MG63 (cell line): ENCODE results near the gene ANXA3. TPM values are rescaled to one million over a fixed set of nuclear protein-coding genes. Genes with fewer than 3 reads are reported as not detected.

ENCODE experiments used
- DNase-seq: peaks from one replicate; pipeline ENCODE4 v3.0.0-alpha.2; 2020
- H3K27me3 ChIP-seq: fragments of 250-450 bp; sonication (Bioruptor Pico); 2 replicates; pipeline ENCODE4 v1.5.1; 2020; ENCODE audit warnings: mild to moderate bottlenecking, moderate library complexity
- H3K36me3 ChIP-seq: fragments of 250-450 bp; sonication (Bioruptor Pico); 2 replicates; pipeline ENCODE4 v1.5.1; 2020; ENCODE audit warnings: mild to moderate bottlenecking, moderate library complexity
- H3K4me3 ChIP-seq: fragments of 250-450 bp; sonication (Bioruptor Pico); 2 replicates; pipeline ENCODE4 v1.5.1; 2020; ENCODE audit warnings: mild to moderate bottlenecking, moderate library complexity
- H3K9me3 ChIP-seq: fragments of 250-450 bp; sonication (Bioruptor Pico); 2 replicates; pipeline ENCODE4 v1.5.1; 2020; ENCODE audit warnings: mild to moderate bottlenecking, moderate library complexity
- total RNA-seq: library from RNA; depleted of rRNA; stranded (reverse); fragments of >200 nt; shearing (Covaris generic); gene quantifications from 2 replicates; pipeline ENCODE4 v1.2.3, GENCODE V29; 2014; ENCODE audit warnings: low replicate concordance

The ANXA3 gene
- total RNA-seq, 1 experiment from 2014 or later: 10.8 TPM

DNA sequence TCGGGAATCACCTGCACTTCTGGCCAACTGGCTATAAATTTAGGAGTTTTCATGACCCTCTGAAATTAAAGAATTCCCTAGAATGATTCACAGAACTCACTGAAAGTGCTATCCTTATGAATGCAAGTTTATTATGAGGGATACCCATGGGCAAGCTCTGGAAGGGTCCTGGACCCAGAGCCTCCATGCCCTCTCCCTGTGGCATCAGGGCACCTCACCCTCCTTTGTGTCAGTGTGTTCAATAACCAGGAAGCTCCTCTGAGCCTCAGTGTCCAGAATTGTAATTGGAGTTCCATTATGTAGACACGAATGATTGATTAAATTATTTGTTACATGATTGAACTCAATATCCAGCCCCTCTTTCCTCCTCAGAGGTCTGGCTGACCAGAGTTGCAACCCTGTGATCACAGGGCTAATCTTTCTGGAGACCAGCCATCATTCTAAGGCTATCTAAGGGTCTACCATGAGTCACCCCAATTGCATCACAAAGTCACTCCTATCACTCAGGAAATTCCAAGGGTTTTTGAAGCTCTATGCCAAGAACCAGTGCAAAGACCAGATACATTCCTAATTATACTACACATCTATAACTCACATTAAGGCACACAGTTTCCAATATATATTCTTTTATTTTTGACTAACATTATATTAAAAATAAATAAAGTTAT is 8.9 kb downstream of the ANXA3 start:
- DNase-seq: peak; percentile 24
- no peak overlapping the region for H3K4me3 ChIP-seq
- no peaks in the 10 kb centered on the region for H3K27me3 ChIP-seq
- H3K9me3 ChIP-seq: no peaks in the 10 kb centered on the region
- H3K36me3 ChIP-seq: no peaks in the 10 kb centered on the region

DNA sequence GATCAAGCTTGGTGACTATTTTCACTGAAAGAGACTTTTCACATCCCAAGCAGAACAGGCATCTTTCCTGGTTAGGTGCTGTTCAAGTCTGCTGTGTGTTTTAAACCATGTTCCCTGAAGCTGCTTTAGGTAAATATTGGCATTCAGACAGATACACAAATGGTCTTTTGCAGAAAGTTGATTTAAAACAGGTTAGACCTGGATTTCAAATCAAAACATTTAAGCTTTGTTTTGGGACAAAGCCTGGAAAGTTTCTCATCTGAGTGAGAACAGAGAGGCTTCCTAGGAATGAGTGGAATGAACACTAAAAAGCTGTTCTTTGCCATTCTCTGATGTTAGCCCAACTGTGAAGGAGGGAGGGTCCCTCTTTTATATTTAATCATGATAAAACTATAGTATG is 10.1 kb downstream of the ANXA3 start:
- no peaks in the 10 kb centered on the region for H3K36me3 ChIP-seq
- H3K27me3 ChIP-seq: no peaks in the 10 kb centered on the region
- no peak overlapping the region for H3K4me3 ChIP-seq
- no peak for DNase-seq
- no peaks in the 10 kb centered on the region for H3K9me3 ChIP-seq

DNA sequence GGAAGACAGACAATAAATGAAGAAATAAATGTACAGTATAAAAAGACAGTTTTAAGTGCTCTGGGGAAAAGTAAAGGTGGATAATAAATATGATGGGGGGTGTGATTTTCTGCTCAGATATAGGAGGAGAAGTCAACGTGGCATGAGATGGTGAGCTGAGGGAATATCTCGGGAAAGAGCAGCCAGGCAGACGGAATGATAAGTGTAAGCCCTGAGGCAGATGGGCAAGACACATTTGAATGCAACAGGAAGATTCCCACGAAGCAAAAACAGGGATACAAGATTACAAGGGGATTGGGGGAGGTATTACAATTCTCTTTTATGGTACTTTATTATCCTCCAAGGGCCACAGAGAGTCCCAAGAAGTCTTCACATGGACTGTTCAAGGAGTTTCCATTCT is 11.1 kb downstream of the ANXA3 start:
- no peaks in the 10 kb centered on the region for H3K9me3 ChIP-seq
- DNase-seq: no peak
- H3K36me3 ChIP-seq: no peaks in the 10 kb centered on the region
- no peak overlapping the region for H3K4me3 ChIP-seq
- H3K27me3 ChIP-seq: no peaks in the 10 kb centered on the region

DNA sequence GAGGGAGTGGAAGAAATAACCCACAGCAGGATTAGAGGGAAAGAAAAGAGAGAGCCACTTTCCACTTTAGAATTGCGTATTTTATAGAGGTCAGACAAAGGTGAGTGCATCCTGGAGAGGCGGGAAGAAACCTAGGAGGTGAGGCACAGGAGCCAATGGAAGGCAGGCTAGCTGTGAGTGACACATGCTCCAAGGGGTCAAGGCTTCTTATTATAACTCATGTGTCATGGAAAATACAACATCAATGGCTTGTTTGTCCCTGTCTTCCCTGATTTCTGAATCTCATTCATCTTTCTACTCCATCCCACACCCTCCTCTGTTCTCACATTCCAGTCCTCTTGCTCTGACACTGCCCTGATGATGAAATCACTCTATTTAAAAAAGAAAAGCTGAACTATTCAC is 14.4 kb downstream of the ANXA3 start:
- no peak for DNase-seq
- Histone ChIP-seq H3K27me3 (no peaks in the 10 kb centered on the region), H3K4me3 (no peak overlapping the region), H3K9me3 (no peaks in the 10 kb centered on the region), H3K36me3 (no peaks in the 10 kb centered on the region)

GRCh38 chr4:78566834-78567499 is 15.4 kb downstream of the ANXA3 start:
- H3K4me3 ChIP-seq: no peak overlapping the region
- no peaks in the 10 kb centered on the region for H3K9me3 ChIP-seq
- H3K27me3 ChIP-seq: no peaks in the 10 kb centered on the region
- no peaks in the 10 kb centered on the region for H3K36me3 ChIP-seq
- DNase-seq: no peak

- Histone ChIP-seq H3K9me3 (no peaks in the 10 kb centered on the region), H3K36me3 (no peaks in the 10 kb centered on the region), H3K27me3 (no peaks in the 10 kb centered on the region), H3K4me3 (no peak overlapping the region)
- no peak for DNase-seq
These were observed 16.0 kb downstream of the ANXA3 start for GRCh38 chr4:78567500-78568060.

DNA sequence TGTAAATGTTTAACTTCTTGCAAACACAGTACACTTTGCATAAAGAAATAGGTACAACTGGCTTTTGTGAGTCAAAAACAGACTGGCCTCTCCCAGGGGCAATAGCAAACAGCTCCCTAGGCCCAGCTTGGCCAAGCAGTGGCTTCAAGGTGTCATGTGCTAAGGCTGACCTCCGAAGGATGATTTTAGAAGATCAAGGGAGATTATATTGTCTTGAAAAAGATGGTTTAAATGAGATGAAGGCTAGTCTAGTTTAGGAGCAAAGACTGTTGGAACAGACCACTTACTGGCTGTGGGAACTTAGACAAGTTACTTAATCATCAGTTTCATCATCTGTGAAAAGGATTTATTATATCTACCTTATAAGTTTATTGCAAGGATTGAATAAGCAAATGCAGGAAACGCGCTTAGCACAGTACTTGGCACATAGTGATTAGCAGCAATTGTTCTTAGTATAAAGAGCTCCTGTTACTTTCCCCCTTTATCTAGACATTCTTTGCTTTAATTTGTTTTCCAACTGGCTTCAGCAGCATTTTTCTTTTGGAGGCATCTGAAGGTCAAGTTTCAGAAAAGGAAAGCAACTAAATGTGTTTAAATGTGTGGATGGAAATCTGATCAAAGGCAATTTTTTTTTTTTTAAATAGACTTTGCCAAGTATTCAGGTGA is 17.2 kb downstream of the ANXA3 start:
- Histone ChIP-seq H3K9me3 (no peaks in the 10 kb centered on the region), H3K36me3 (no peaks in the 10 kb centered on the region), H3K27me3 (no peaks in the 10 kb centered on the region), H3K4me3 (no peak overlapping the region)
- no peak for DNase-seq

GRCh38 chr4:78569306-78569821 is 17.8 kb downstream of the ANXA3 start:
- Histone ChIP-seq H3K27me3 (no peaks in the 10 kb centered on the region), H3K9me3 (no peaks in the 10 kb centered on the region), H3K36me3 (no peaks in the 10 kb centered on the region), H3K4me3 (no peak overlapping the region)
- DNase-seq: peak; percentile 49

DNA sequence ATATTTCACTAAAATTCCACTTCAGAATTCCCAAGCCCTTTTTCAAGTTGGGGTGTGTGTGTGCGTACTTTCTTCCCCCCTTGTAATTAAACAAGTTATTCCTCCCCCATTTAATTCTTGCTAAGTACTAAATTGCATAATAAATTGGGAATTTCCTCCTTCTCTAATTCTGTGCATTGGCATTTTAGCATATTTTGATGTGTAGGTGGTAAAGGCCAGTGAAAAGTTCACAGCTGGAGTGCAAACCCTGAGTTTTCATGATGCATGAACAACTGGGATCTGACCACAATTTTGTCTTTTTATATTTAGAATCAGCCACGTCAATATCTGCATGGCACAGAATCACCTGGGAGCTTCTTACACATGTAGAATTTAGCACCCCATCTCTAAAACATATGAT is 18.5 kb downstream of the ANXA3 start:
- Histone ChIP-seq H3K36me3 (no peaks in the 10 kb centered on the region), H3K9me3 (no peaks in the 10 kb centered on the region), H3K27me3 (no peaks in the 10 kb centered on the region), H3K4me3 (no peak overlapping the region)
- no peak for DNase-seq

- Histone ChIP-seq H3K9me3 (no peaks in the 10 kb centered on the region), H3K27me3 (no peaks in the 10 kb centered on the region), H3K36me3 (no peaks in the 10 kb centered on the region), H3K4me3 (no peak overlapping the region)
- DNase-seq: no peak
These were observed 20.2 kb downstream of the ANXA3 start for GRCh38 chr4:78571804-78572203.

- Histone ChIP-seq H3K4me3 (no peak overlapping the region), H3K9me3 (no peaks in the 10 kb centered on the region), H3K36me3 (no peaks in the 10 kb centered on the region), H3K27me3 (no peaks in the 10 kb centered on the region)
- no peak for DNase-seq
These were observed 27.3 kb downstream of the ANXA3 start for GRCh38 chr4:78578674-78579425.

DNA sequence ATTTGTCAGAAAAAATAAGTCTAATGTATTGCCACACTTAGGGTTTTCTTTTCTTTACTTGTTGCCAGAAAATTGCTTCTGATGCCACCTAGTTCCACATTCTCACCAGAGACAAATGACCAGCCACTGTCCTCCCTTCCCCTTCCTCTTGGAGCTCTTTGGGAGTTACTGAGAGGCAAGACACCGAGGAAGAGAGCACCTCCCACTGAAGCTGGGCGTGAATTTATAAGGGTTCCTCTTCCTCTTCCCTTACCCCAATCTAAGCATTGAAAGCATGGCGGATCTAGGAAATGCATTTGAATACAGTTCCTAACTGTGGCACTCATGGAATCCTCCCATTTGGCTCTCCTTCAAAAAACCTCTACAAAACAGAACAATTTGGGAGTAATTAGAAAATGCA is 30.0 kb downstream of the ANXA3 start:
- no peak for DNase-seq

DNA sequence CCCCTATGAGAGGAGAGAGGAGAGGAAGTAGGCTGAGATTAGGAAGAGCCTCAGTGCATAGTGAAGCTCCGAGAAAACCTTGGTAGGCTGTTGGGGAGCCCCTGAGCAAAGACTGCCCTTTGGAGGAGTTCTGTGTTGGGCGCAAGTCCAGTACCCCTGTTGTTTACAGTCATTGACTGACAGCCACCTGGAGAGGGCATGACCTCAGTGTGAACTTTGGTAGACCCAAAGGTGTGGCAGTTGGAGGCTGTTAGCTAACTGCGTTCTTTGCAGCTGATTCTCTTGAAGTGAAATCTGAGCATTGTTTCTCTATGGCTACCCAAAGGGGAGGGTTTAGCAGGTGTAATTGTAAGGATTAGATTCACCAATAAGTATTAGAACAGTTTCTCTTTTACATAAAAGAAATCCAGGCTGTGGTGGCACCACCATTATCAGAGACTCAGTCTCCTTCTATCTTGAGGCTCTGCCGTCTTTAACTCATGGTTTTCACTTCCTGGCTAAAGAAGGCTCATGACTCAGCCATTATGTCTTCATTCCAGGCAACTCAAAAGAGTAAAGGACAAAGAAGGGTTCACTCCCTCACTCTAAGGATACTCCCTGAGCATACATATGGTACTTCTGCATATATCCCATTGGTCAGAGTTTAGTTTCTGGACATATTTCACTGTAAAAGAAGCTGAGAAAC is 33.4 kb downstream of the ANXA3 start:
- DNase-seq: no peak
- Histone ChIP-seq H3K9me3 (no peaks in the 10 kb centered on the region), H3K36me3 (no peaks in the 10 kb centered on the region), H3K4me3 (no peak overlapping the region), H3K27me3 (no peaks in the 10 kb centered on the region)

More for the DNA sequence above, 30.0 kb downstream of the ANXA3 start:
- H3K36me3 ChIP-seq: no peaks in the 10 kb centered on the region
- H3K4me3 ChIP-seq: no peak overlapping the region
- H3K27me3 ChIP-seq: no peaks in the 10 kb centered on the region
- H3K9me3 ChIP-seq: no peaks in the 10 kb centered on the region

DNA sequence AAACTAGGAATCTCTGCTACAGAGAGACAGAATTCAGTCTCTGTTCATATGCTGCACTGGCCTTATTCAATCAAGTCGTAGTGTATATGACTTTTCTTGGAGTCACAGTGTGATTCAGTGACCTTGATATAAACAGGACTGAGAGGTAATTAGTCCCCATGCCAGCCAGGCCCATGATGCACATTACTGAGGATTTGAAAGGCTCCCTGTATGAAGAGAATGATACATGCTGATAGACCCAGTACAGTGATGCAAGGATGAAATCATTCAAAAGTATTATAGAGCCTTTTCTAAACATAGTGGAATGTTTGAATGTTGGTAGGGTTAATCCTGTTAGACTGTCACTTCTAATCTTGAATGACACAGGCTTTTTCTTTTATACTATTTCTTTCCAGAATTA is 34.1 kb downstream of the ANXA3 start:
- peak; percentile 74 for DNase-seq
- Histone ChIP-seq H3K27me3 (no peaks in the 10 kb centered on the region), H3K4me3 (no peak overlapping the region), H3K9me3 (no peaks in the 10 kb centered on the region), H3K36me3 (no peaks in the 10 kb centered on the region)

DNA sequence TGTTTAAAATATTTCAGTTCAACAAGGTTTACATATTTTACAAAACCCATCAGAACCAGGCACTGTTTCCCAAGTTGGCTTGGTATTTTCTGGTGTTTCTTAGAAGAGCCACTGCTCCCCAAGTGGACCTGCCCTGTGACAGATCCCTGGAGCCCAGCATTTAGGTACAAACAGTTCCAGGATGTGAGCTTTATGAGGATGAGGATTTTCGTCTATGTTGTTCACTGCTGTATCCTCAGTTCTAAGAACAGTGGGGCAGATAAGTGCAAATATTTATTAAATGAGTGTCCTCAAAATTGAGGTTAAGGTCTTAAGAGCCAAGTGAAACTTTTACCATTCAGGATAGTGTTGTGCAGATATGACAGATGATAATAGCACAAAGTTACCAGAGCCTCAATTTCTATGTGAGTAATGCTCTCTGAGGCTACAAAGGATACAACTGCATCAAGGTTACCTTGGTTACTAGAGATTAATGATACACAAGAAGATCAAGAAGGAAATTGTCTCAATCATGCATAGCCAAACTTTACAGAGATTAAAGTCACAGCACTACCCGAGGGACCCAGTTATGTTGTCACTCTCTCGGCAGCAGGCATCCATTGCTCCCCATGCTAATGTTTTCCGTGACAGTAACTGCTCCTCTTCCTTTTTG is 37.5 kb downstream of the ANXA3 start:
- H3K9me3 ChIP-seq: no peaks in the 10 kb centered on the region
- no peaks in the 10 kb centered on the region for H3K36me3 ChIP-seq
- no peak overlapping the region for H3K4me3 ChIP-seq
- no peaks in the 10 kb centered on the region for H3K27me3 ChIP-seq
- no peak for DNase-seq

DNA sequence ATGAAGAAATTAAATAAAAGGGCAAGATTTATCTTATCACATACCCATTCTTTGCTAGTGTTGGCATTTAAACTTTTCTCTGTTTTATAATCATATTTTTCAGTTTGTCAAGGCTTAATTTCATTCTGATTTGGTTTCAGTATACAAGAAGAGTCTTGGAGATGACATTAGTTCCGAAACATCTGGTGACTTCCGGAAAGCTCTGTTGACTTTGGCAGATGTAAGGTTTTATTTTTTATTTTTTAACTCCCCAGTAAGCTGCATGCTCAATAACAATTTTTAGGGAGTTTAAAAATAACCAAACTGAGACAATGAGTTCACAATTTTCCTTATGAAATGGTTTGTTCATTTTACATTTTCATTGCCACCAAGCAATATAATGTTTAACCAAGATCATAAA is 39.8 kb downstream of the ANXA3 start:
- Histone ChIP-seq H3K36me3 (no peaks in the 10 kb centered on the region), H3K27me3 (no peaks in the 10 kb centered on the region), H3K9me3 (no peaks in the 10 kb centered on the region), H3K4me3 (no peak overlapping the region)
- no peak for DNase-seq
